Measurements from ENCODE around the gene ERC1.

The ERC1 gene

DNA sequence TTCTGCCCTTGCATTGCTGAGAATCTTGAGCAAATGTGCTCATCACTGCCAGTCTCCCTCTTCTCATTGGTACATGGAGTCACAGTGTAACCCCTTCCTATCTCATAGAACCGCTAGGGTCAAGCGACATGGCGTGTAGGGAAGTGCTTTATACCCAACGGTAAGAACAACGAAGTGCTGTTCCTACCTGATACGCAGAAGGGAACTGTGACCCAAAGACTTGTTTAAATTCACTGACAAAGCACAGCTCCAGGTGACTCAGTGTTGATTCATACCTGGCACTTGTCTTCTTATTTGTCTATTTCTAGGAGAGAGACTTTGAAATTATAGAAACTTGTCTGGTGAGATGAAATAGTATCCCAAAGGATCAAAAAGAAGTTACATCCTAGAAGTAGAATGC lies 549.7 kb downstream of the ERC1 start:
- H3K27ac Mint-ChIP-seq = no peak overlapping the region
- H3K4me3 Mint-ChIP-seq = no peak overlapping the region
- H3K4me1 Mint-ChIP-seq = no peaks in the 10 kb centered on the region
- no peaks in the 10 kb centered on the region for H3K36me3 Mint-ChIP-seq
- H3K27me3 Mint-ChIP-seq = peaks cover 57% of the 10 kb centered on the region
- no peaks in the 10 kb centered on the region for H3K9me3 Mint-ChIP-seq
- no peak for ATAC-seq

DNA sequence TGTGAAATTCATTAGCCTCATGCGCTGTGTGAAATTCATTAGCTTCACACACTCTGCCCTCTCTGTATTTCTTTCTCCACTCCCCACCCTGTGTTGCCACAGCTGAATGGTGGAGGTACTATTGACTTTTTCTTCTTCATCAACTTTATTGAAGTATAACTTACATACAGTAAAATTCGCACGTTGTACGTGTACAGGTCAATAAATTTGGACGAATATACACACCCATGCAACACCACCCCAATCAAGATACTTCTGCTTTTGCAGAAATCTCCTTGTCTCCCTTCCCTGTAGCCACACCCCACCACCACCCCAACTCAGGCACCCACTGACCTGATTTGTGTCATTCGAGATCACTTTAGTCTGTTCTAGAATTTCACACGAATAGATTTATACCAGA lies 551.6 kb downstream of the ERC1 start:
- Mint-ChIP-seq H3K27ac (no peak overlapping the region), H3K9me3 (no peaks in the 10 kb centered on the region), H3K36me3 (no peaks in the 10 kb centered on the region), H3K4me1 (no peaks in the 10 kb centered on the region), H3K27me3 (peaks cover 39% of the 10 kb centered on the region), H3K4me3 (no peak overlapping the region)
- no peak for ATAC-seq

DNA sequence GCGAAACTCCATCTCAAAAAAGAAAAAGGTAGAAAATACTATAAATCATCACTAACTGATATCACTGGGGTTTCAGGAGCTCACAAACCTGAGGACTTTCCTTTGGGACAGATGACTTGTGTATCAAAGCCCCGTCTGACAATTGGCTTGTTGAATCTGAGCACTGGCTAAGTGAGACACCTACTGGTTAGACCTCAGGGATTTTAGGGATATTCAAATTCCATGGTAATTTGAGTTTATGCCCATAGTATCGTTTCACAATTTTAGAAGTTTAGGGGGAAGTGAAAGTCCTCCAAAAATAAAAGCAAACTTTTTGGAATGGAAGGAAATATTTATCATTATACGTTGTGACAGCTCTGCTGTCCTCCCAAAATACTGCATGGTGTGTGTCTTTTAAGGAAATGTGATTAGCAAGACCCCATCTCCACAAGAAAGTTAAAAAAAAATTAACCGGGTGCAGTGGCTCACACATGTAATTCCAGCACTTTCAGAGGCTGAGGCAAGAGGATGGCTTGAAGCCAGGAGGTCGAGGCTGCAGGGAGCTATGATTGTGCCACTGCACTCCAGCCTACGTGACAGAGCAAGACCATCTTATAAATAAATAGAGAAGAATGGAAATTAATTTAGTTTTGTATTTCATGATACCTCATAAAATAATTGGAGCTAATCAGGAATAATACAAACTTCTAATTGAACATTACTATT lies 554.1 kb downstream of the ERC1 start:
- no peak for ATAC-seq
- peaks cover 15% of the 10 kb centered on the region for H3K27me3 Mint-ChIP-seq
- no peaks in the 10 kb centered on the region for H3K4me1 Mint-ChIP-seq
- H3K27ac Mint-ChIP-seq = no peak overlapping the region
- peaks cover 4% of the 10 kb centered on the region for H3K9me3 Mint-ChIP-seq
- H3K36me3 Mint-ChIP-seq = peaks cover 6% of the 10 kb centered on the region
- no peak overlapping the region for H3K4me3 Mint-ChIP-seq
